Left hindlimb (tissue), 1 donor: Measurements from ENCODE around the gene HDGFL2.
A peak's percentile ranks its signal among the peaks of the same experiment; 100 is the strongest.

ENCODE experiments used
- DNase-seq: peaks from one replicate; pipeline ENCODE4 v3.0.0-alpha.2; 2018

HDGFL2 gene

DNA sequence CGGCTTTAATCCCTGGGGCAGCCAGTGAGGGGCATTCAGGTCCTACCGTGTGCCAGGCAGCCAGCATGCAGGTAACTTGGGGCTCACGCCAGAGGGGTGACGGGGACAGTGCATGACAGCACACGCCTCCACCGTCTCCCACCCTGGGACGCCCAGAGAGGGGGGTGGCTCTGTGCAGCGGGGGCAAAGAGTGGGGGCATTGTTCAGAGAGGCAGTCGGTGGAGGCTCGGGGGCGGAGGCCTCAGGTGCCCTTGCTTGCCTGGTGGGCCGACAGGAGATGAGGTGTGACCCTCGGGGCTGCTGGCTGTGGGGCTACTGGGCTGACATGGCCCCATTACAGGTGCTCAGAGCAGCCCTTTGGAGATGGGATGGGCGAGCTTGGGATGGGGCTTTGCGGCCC, 27.8 kb downstream of the HDGFL2 start:
- no peak for DNase-seq

DNA sequence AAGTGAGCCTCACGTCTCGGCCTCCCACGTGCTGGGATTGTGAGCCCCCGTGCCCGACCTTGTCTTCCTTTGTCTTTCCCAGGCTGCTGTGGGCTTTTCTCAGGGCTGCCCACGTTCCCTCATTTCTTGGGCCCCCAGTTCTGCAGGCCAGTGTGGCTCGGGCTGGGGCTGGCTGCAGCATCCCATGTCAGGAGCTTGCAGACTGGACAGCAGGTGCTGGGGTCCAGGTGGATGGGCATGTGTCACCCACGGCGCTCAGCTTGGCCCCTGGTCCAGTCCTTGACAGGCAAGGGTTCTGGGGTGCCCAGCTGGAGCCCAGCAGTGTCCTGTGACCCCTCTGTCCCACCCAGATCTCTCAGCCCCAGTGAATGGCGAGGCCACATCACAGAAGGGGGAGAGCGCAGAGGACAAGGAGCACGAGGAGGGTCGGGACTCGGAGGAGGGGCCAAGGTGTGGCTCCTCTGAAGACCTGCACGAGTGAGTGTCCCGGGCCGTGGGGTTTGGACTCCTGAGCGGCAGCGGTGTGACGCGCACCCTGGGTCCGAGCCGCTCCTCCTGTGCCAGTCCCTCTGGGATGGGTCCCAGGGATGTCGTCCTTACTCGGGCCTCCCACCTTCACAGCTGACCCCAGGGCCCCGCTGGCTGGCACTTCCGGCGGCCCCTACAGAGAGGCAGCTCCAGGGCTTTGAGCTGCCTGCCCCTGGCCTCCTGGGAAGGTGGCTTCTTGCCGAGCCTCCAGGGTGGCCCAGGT, 28.9 kb downstream of the HDGFL2 start:
- no peak for DNase-seq

DNA sequence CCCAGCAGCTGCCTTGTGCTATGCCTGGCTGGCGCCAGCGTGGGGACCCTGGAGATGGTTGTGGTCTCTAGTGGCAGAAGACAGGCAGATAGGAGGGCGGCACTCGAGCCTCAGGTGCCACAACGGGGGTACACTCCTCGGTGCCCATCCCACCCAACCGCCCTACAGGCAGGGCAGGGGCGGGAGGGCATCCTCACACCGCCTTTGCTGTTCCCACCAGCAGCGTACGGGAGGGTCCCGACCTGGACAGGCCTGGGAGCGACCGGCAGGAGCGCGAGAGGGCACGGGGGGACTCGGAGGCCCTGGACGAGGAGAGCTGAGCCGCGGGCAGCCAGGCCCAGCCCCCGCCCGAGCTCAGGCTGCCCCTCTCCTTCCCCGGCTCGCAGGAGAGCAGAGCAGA, 29.6 kb downstream of the HDGFL2 start:
- no peak for DNase-seq

DNA sequence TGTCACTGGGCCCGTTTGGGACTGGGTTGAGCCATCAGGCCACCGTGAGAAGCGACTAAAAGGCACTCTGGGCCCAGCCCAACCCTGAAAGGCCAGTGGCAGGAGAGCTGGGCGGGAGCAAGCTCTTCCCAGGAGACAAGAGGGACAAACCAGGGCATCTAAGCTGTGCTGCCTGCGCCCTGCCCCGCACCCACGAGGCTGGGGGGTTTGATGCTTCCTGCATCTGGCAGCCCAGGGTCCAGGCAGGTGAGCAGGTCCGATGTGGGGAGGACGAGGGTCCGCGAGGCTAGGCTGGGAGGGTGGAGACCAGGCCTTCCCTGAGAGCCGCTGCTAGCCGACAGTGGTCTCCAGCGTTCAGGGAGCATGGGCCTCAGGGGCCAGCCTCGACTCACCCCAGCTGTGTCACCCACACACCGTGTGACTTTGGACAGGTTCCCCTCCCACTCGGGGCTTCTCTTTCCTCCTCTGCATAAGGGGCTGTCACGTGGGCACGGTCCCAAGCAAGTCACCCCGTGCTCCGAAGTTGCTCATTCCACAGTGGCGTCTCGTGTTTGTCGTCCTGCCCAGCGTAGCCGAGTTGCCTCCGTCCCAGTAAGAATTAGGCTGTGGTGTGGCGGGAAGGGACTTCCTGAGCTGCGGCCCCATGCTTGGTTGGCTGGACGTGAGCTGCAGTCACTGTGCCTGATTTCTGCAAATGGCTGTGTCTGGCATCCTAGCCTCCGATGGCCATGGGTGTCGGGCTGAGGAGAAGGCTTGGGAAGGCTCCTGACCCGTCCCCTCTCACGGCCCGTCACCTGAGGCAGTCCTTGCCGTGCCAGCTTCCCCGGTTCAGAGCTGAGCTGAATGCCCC, 30.4 kb downstream of the HDGFL2 start:
- DNase-seq, result no peak

DNA sequence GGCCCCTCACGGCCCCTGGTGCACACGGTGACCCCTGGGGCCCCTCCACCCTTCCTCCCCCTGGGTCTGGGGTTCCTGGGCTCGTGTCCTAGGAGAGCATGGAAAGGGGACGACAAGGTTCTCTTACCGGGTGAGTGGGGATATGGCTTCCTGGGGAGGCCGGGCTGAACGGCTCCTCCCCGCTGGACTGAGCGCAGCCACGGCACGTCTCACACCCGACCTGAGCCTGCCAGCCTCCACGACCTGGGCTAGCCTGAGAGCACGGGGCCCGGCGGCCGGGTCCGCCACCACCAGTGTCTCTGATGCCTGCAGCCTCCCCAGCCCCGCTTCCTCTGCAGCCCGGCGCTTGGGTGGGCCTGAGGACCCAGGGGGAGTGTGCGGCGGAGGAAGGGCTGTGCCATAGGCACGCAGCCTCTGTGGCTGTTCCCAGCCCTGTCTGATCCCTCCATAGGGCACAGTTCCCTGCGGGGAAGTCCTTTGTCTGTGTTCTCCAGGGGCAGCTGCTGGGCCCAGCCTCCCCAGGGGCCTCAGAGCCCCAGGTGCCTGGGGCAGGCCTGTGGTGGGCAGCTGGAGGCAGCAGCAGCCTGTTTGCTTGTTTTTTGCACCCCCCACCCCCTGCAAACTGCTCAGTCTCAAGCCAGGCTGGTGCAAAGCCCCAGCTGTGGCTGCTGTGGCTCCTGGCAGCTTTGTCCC, 31.2 kb downstream of the HDGFL2 start:
- DNase-seq, result no peak

DNA sequence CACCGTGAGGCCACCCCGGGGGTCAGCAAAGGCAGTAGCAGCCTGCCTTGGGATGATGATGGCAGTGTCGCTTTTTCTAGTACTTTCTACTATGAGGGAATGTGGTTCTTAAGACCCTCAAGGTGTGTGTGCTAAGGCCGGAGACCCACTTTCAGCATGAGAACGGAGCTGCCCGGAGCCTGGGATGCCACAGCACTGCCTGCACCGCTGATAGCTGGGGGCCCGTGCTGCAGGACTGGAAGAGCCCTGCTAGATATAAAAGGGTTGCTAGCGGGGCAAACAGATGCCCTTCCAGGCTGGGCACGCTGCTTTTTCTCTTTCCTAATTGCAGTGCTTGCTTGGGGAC, 31.7 kb downstream of the HDGFL2 start:
- no peak for DNase-seq

DNA sequence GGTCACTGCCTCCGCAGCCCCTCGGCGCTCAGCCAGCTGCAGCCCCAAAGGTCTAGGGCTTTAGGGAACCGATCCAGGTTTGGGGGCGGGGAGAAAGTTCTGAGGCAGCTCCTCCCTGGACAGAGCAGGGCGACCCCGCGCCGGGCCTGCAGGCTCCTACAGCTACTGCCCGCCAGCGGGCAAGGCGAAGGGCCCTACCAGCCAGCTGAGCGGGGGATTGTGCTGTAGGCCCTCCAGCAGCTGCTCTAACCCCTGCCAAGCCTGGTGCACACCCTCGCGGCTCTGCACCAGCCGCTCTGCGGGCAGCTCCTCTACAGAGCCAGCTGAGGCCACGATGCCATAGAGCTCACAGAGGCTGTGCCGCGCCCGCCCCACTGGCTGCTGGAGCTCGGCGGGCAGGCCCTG, 32.2 kb downstream of the HDGFL2 start:
- DNase-seq, result peak; percentile 69

DNA sequence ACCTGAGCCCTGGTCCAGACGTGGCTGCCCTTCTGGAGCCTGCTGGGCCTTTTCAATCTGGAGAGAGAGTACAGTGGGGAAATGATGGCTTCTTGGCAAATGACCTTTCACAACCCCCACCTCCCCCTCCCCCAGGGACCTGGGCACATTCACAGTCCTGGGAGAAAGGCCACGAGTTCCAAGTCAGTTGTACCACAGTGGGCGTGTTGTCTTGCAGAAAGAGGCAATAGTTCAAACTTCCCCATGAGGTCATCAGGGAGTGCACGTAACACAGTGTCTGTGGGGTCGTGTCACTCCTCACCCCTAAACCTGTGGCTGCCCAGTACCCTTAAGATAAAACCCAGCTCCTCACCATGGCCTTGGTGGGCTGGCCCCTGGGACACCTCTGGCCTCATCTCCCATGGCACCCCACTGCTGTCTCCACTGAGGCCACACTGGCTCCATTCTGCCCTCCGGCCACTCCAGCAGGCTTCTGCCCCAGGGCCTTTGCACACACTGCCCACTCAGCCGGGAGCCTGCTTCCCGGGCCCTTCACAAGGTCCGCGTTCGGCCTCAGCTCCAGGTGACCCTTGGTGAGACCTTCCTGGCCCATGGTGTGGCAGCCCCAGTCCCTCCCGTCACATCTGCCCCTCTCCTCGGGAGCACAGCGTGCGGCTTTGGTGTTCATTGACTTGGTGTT, 32.9 kb downstream of the HDGFL2 start:
- DNase-seq, result no peak

DNA sequence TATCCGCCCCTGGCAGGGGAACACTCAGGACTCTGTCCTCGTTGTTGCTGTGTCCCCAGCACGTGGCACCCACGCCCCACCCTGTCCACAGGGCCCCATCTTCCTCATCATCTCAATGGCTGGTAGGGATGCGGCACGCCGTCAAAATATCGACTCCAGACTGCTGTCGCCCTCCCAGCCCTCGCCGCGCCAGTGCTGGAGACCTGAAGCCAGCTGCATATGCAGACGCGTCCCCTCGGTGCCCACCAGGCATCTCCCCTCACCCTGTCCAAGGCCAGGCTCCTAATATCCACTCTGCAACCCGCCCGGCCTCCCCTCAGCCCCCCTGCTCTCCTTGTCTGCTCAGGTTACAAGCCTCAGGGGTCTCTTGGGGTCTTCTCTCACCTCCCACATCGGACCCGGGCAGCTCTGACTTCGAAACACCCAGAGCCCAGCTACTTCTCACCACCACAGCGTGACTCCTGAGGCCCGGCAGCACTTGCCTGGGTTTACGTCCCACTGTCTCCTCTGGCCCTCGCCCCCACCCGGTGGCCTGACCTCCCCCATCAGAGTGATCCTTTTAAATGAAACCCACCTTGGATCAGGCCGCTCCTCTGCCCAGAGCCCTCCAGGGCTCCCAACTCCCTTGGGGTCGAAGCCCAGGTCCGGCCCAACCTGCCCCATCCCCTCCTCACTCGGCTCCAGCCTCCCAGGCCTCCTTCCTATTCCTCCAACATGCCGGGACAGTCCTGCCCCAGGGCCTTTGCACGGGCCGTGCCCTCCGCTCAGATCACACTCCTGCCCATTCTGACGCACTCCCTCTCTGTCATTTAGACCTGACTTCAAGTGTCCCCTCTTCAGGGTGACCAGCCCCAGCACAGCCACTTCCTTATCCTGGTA, 33.7 kb downstream of the HDGFL2 start:
- no peak for DNase-seq

DNA sequence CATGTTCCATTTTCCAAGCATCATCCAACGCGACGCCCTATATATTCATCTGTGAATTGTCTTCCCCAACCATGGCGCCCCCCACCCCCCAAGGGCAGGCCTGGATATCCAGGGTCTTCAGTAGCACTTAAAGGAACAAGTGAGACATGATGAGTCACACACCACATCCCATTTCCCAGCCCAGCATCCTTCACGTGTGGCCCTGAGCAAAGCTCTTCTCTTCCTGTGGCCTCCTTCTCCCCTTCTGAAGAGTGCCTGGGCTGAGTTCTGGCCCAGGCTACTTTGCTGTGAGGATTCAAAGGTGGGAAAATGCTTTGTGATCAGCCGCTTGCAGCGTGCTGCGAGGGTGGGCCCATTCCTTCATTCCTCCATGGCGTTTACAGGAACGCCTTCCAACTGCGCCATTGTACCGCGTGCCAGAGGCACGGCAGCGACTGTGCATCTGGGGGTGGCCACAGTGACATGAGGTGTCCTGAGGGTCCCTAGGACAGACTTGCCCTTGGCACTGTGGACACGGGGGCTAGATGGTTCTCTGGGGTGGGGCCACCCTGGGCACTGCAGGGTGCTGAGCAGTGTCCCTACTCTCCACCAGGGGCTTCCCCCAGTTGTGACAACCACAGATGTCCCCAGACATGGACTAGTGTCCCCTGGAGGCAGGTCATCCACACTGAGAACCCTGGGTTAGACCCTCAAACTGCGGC, 34.5 kb downstream of the HDGFL2 start:
- no peak for DNase-seq

DNA sequence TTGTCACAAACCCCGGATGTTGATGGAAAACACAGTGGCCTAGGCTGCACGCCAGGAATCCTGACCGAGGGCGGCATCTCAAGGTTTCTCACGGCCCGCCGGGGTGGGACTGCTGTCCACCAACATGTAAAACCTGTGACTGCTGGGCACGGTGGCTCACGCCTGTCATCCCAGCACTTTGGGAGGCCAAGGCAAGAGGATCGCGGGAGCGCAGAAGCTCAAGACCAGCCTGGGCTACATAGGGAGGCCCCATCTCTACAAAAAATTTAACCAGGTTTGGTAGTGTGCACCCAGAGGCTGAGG, 35.0 kb downstream of the HDGFL2 start:
- DNase-seq, result no peak

DNA sequence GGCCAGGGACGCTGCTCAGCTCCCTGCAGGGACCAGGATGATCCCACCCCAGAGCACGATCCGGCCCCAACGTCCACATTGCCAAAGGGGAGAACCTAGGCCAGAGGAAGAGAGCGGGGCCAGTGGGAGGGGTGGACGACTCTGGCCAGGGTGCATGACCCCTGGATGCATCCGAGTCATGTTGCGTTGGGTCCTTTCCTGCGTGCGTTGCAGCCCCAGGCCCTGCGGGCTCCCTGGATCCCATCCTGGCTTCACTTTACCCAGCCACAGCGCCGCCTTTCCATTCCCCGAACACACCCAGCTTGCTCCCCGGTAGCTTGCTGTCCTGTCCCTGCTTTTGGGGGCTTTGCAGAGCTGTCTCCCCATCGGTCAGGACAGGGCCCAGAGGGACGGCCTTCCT, 35.7 kb downstream of the HDGFL2 start:
- no peak for DNase-seq

DNA sequence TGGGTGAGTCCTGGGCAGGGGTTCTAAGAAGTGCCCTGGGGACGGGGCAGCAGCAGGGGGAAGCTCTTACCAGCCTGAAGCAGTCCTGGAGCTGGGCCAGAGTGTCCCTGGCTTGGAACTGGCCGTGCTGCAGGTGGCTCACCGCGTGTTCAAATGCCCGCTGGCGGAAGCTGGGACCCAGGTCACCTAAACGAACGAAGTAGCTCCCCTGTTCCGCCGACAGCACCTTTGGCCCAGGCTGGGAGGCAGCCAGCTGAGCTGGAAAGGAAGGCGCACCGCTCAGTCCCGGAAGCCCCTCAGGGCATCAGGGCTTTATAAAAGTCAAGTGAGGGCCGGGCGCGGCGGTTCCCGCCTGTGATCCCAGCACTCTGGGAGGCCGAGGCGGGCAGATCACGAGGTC, 36.6 kb downstream of the HDGFL2 start:
- no peak for DNase-seq

DNA sequence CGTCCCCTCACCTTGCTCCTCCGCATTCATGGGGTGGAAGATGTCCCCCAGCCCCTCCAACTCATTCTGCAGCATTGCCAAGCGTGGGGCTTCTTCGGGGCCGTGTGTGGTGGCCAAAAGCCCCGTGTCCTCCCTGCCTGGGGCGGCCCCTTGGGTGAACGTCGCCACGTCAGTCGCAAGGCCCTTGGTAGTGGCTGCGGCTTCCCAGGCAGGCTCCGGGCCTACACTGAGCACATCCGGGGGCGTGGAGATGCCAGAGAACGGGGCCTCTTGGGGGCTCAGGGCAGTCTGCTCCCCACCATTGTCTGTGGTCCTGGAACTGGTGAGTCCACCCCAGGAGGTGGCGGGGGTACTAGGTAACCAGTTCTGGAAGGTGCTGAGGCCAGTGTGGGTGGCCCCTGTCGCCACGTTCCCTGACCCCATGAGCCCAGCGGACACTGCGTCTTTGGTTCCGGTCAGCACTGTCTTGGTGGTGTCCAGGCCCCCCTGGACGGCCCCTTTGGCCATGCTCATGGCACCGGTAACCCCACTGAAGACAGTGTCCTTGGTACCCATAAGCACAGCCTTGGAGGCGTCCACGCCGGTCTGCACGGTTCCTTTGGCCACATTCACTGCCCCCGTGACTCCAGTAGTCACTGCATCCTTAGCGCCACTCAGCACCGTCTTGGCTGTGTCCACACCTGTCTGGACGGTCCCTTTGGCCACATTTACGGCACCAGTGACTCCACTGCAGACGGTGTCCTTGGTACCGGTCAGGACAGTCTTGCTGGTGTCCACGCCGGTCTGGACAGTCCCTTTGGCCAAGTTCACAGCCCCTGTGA, 38.5 kb downstream of the HDGFL2 start:
- no peak for DNase-seq

DNA sequence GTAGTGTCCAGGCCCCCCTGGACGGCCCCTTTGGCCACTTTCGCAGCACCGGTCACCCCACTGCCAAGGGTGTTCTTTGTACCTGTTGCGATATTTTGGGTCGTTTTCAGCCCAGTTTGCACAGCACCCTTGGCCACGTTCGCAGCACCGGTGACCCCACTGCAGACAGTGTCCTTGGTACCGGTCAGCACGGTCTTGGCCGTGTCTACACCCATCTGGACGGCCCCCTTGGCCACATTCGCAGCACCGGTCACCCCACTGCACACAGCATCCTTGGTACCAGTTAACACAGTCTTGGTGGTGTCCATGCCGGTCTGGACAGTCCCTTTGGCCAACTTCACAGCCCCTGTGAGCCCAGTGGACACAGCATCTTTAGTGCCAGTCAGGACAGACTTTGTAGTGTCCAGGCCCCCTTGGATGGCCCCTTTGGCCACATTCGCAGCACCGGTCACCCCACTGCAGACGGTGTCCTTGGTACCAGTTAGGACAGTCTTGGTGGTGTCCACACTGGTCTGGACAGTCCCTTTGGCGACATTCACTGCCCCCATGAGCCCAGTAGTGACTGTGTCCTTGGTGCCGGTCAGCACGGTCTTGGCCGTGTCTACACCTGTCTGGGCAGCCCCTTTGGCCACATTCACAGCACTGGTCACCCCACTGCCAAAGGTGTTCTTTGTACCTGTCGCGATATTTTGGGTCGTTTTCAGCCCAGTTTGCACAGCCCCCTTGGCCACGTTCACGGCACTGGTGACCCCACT, 39.4 kb downstream of the HDGFL2 start:
- no peak for DNase-seq

DNA sequence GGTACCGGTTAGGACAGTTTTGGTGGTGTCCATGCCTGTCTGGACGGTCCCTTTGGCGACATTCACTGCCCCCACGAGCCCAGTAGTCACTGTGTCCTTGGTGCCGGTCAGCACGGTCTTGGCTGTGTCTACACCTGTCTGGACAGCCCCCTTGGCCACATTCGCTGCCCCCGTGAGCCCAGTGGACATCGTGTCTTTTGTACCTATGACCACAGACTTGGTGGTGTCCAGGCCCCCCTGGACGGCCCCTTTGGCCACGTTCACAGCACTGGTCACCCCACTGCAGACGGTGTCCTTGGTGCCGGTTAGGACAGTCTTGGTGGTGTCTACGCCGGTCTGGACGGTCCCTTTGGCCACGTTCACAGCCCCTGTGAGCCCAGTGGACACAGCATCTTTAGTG, 40.0 kb downstream of the HDGFL2 start:
- DNase-seq, result no peak

DNA sequence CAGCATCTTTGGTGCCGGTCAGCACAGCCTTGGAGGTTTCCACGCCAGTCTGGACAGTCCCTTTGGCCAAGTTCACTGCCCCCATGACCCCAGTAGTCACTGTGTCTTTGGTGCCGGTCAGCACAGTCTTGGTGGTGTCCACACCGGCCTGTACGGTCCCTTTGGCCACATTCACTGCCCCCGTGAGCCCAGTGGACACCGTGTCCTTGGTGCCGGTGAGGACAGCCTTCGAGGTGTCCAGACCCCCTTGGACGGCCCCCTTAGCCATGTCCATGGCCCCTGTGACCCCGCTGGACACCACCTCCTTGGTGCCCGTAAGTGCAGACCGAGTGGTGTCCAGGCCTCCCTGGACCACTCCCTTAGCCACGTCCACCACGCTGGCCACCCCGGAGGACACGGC, 41.2 kb downstream of the HDGFL2 start:
- DNase-seq, result no peak

DNA sequence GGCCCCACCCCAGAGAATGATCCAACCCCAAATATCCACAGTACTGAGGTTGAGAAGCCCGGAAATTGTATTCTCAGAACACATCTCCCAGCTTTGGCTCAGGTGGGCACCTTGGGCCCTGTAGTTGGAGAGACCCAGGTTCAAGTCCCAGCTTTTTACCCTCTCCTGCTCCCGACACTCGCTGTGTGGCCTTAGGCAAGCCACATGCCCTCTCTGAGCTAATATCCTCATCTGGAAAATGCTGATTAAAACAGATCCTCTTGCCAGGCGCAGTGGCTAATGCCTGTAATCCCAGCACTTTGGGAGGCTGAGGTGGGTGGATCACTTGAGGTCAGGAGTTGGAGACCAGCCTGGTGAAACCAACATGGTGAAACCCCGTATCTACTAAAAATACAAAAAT, 43.6 kb downstream of the HDGFL2 start:
- no peak for DNase-seq

DNA sequence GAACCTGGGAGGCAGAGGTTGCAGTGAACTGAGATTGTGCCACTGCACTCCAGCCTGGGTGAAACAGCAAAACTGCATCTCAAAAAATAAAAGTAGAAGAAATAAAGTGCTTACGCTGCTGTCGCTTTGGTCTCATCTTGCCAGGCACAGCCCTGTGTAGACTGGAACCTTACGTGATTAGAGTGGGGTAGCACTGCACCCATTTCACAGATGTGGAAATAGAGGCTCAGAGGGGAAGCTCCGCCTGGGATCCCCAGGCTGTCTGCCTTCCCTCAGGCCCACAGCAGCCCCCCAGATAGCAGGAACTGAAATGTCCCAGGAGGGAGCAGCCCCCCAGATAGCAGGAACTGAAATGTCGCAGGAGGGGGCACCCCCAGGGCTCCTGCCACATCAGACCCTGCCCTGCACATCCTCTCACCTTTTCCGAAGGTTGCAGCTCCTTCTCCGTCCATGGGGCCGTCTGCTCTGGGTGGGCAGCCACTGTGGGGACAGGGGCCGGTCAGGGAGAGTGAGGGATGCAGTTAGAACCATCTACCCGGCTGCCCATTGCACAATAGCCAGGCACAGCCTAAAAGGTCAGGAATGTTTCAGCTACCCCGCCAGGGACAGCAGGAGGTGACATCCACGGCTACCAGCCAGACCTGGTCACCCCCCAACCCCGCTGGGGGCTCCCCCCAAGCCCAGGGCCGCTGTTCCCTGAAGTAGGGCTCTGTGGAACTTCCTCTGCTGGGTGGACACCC, 44.3 kb downstream of the HDGFL2 start:
- no peak for DNase-seq

DNA sequence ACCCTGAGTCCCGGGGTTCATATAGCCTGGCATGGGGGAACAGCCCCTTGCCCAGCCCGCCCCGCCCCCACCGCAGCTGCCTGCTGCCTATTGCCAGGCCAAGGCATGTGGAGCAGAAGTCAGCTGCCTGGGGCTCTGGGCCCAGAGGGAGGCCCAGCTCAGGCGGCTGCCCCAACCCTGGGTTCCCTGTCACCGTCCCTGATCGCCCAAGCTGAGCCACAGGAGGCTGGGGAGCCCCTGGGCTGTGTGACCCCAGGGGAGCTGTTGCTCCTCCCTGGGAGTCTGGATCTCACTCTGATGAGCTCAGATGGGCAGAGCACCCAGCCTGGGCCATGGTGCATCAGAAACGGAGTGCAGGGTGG, 44.8 kb downstream of the HDGFL2 start:
- no peak for DNase-seq
